MG63 (cell line): ENCODE results near the gene FNDC3B. TPM values are rescaled to one million over a fixed set of nuclear protein-coding genes. Genes with fewer than 3 reads are reported as not detected.

ENCODE experiments used
- DNase-seq: peaks from one replicate; pipeline ENCODE4 v3.0.0-alpha.2; 2020
- H3K27me3 ChIP-seq: fragments of 250-450 bp; sonication (Bioruptor Pico); 2 replicates; pipeline ENCODE4 v1.5.1; 2020; ENCODE audit warnings: mild to moderate bottlenecking, moderate library complexity
- H3K36me3 ChIP-seq: fragments of 250-450 bp; sonication (Bioruptor Pico); 2 replicates; pipeline ENCODE4 v1.5.1; 2020; ENCODE audit warnings: mild to moderate bottlenecking, moderate library complexity
- H3K4me3 ChIP-seq: fragments of 250-450 bp; sonication (Bioruptor Pico); 2 replicates; pipeline ENCODE4 v1.5.1; 2020; ENCODE audit warnings: mild to moderate bottlenecking, moderate library complexity
- H3K9me3 ChIP-seq: fragments of 250-450 bp; sonication (Bioruptor Pico); 2 replicates; pipeline ENCODE4 v1.5.1; 2020; ENCODE audit warnings: mild to moderate bottlenecking, moderate library complexity
- total RNA-seq: library from RNA; depleted of rRNA; stranded (reverse); fragments of >200 nt; shearing (Covaris generic); gene quantifications from 2 replicates; pipeline ENCODE4 v1.2.3, GENCODE V29; 2014; ENCODE audit warnings: low replicate concordance

FNDC3B gene
- total RNA-seq, 1 experiment from 2014 or later = 53.7 TPM

GRCh38 chr3:172256101-172256734, 216.8 kb downstream of the FNDC3B start:
- Histone ChIP-seq H3K9me3 (no peaks in the 10 kb centered on the region), H3K4me3 (no peak overlapping the region), H3K36me3 (peaks cover 65% of the 10 kb centered on the region), H3K27me3 (no peaks in the 10 kb centered on the region)
- no peak for DNase-seq

- no peak for DNase-seq
- Histone ChIP-seq H3K4me3 (no peak overlapping the region), H3K36me3 (peaks cover 63% of the 10 kb centered on the region), H3K27me3 (no peaks in the 10 kb centered on the region), H3K9me3 (no peaks in the 10 kb centered on the region)
These were observed 218.4 kb downstream of the FNDC3B start for GRCh38 chr3:172257648-172258400.

GRCh38 chr3:172258624-172259023, 219.2 kb downstream of the FNDC3B start:
- H3K36me3 ChIP-seq = peaks cover 60% of the 10 kb centered on the region
- H3K9me3 ChIP-seq = no peaks in the 10 kb centered on the region

GRCh38 chr3:172259111-172259541, 219.7 kb downstream of the FNDC3B start:
- DNase-seq = no peak
- Histone ChIP-seq H3K4me3 (no peak overlapping the region), H3K9me3 (no peaks in the 10 kb centered on the region), H3K27me3 (no peaks in the 10 kb centered on the region), H3K36me3 (peaks cover 64% of the 10 kb centered on the region)

More at GRCh38 chr3:172258624-172259023, 219.2 kb downstream of the FNDC3B start:
- Histone ChIP-seq H3K27me3 (no peaks in the 10 kb centered on the region), H3K4me3 (no peak overlapping the region)
- no peak for DNase-seq

- Histone ChIP-seq H3K9me3 (no peaks in the 10 kb centered on the region), H3K27me3 (no peaks in the 10 kb centered on the region), H3K4me3 (no peak overlapping the region), H3K36me3 (peaks cover 63% of the 10 kb centered on the region)
- no peak for DNase-seq
These were observed 220.4 kb downstream of the FNDC3B start for GRCh38 chr3:172259726-172260248.

GRCh38 chr3:172260381-172260780, 221.0 kb downstream of the FNDC3B start:
- peaks cover 63% of the 10 kb centered on the region for H3K36me3 ChIP-seq
- H3K27me3 ChIP-seq = no peaks in the 10 kb centered on the region
- DNase-seq = no peak
- no peaks in the 10 kb centered on the region for H3K9me3 ChIP-seq
- H3K4me3 ChIP-seq = no peak overlapping the region

GRCh38 chr3:172261054-172261453, 221.7 kb downstream of the FNDC3B start:
- Histone ChIP-seq H3K27me3 (no peaks in the 10 kb centered on the region), H3K4me3 (no peak overlapping the region), H3K9me3 (no peaks in the 10 kb centered on the region), H3K36me3 (peaks cover 61% of the 10 kb centered on the region)
- DNase-seq = no peak

GRCh38 chr3:172262991-172263608, 223.7 kb downstream of the FNDC3B start:
- no peak overlapping the region for H3K4me3 ChIP-seq
- no peak for DNase-seq
- no peaks in the 10 kb centered on the region for H3K9me3 ChIP-seq
- peaks cover 57% of the 10 kb centered on the region for H3K36me3 ChIP-seq
- H3K27me3 ChIP-seq = no peaks in the 10 kb centered on the region

- Histone ChIP-seq H3K9me3 (no peaks in the 10 kb centered on the region), H3K27me3 (no peaks in the 10 kb centered on the region), H3K4me3 (no peak overlapping the region), H3K36me3 (peaks cover 57% of the 10 kb centered on the region)
- no peak for DNase-seq
These were observed 224.6 kb downstream of the FNDC3B start for GRCh38 chr3:172263781-172264486.

GRCh38 chr3:172266103-172266502, 226.7 kb downstream of the FNDC3B start:
- Histone ChIP-seq H3K36me3 (peaks cover 60% of the 10 kb centered on the region), H3K4me3 (no peak overlapping the region), H3K27me3 (no peaks in the 10 kb centered on the region), H3K9me3 (no peaks in the 10 kb centered on the region)
- no peak for DNase-seq

- Histone ChIP-seq H3K36me3 (peaks cover 56% of the 10 kb centered on the region), H3K4me3 (no peak overlapping the region), H3K9me3 (no peaks in the 10 kb centered on the region), H3K27me3 (no peaks in the 10 kb centered on the region)
- DNase-seq = no peak
These were observed 229.0 kb downstream of the FNDC3B start for GRCh38 chr3:172268425-172268824.

- no peak overlapping the region for H3K4me3 ChIP-seq
- no peaks in the 10 kb centered on the region for H3K27me3 ChIP-seq
- H3K36me3 ChIP-seq = peaks cover 57% of the 10 kb centered on the region
- H3K9me3 ChIP-seq = no peaks in the 10 kb centered on the region
- DNase-seq = no peak
These were observed 229.5 kb downstream of the FNDC3B start for GRCh38 chr3:172268868-172269267.

- no peaks in the 10 kb centered on the region for H3K9me3 ChIP-seq
- no peak for DNase-seq
- H3K27me3 ChIP-seq = no peaks in the 10 kb centered on the region
- H3K4me3 ChIP-seq = no peak overlapping the region
- H3K36me3 ChIP-seq = peaks cover 53% of the 10 kb centered on the region
These were observed 231.3 kb downstream of the FNDC3B start for GRCh38 chr3:172270557-172271166.

GRCh38 chr3:172271386-172271976, 232.1 kb downstream of the FNDC3B start:
- Histone ChIP-seq H3K4me3 (no peak overlapping the region), H3K27me3 (no peaks in the 10 kb centered on the region), H3K36me3 (peaks cover 53% of the 10 kb centered on the region), H3K9me3 (no peaks in the 10 kb centered on the region)
- DNase-seq = no peak

- Histone ChIP-seq H3K27me3 (no peaks in the 10 kb centered on the region), H3K9me3 (no peaks in the 10 kb centered on the region), H3K4me3 (no peak overlapping the region), H3K36me3 (peaks cover 55% of the 10 kb centered on the region)
- no peak for DNase-seq
These were observed 233.3 kb downstream of the FNDC3B start for GRCh38 chr3:172272698-172273097.

- peaks cover 59% of the 10 kb centered on the region for H3K36me3 ChIP-seq
- no peaks in the 10 kb centered on the region for H3K27me3 ChIP-seq
- H3K9me3 ChIP-seq = no peaks in the 10 kb centered on the region
- no peak overlapping the region for H3K4me3 ChIP-seq
- DNase-seq = no peak
These were observed 234.0 kb downstream of the FNDC3B start for GRCh38 chr3:172273378-172273777.
